GM12892 (cell line): ENCODE results near the gene CARD16. TPM values are rescaled to one million over a fixed set of nuclear protein-coding genes. Genes with fewer than 3 reads are reported as not detected.
"Not testable (repeated sequence)": the region's sequence is repeated elsewhere in the genome, so short reads cannot be mapped to it uniquely, and the experiment has no call there.

Experiments used
- DNase-seq: peaks from one replicate; pipeline ENCODE4 v3.0.0; 2011; ENCODE audit not compliant: insufficient read length
- FAIRE-seq: peaks from 2 replicates; lab custom pipeline; 2011; peaks lifted over from hg19 to GRCh38; lab: Jason Lieb, UNC
- POLR2A ChIP-seq: IDR thresholded peaks from 2 replicates; pipeline ENCODE4 v1.6.1; 2011; ENCODE audit warnings: low read depth, low read length, control low read depth
- POLR2AphosphoS5 ChIP-seq: IDR thresholded peaks from 2 replicates; pipeline ENCODE4 v1.6.1; 2011; ENCODE audit warnings: low read depth, low read length, control low read depth
- TAF1 ChIP-seq: IDR thresholded peaks from 2 replicates; pipeline ENCODE4 v1.6.1; 2011; ENCODE audit warnings: low read depth, mild to moderate bottlenecking, control low read depth, low read length, borderline replicate concordance
- polyA plus RNA-seq: library from polyadenylated mRNA; unstranded; fragments of >200 nt; gene quantifications from one replicate; pipeline ENCODE4 v1.2.1, GENCODE V29; 2012; ENCODE audit warnings: missing spikeins, inconsistent platforms; ENCODE audit not compliant: missing spikeins

The CARD16 gene
- polyA plus RNA-seq: 20.7 TPM

DNA sequence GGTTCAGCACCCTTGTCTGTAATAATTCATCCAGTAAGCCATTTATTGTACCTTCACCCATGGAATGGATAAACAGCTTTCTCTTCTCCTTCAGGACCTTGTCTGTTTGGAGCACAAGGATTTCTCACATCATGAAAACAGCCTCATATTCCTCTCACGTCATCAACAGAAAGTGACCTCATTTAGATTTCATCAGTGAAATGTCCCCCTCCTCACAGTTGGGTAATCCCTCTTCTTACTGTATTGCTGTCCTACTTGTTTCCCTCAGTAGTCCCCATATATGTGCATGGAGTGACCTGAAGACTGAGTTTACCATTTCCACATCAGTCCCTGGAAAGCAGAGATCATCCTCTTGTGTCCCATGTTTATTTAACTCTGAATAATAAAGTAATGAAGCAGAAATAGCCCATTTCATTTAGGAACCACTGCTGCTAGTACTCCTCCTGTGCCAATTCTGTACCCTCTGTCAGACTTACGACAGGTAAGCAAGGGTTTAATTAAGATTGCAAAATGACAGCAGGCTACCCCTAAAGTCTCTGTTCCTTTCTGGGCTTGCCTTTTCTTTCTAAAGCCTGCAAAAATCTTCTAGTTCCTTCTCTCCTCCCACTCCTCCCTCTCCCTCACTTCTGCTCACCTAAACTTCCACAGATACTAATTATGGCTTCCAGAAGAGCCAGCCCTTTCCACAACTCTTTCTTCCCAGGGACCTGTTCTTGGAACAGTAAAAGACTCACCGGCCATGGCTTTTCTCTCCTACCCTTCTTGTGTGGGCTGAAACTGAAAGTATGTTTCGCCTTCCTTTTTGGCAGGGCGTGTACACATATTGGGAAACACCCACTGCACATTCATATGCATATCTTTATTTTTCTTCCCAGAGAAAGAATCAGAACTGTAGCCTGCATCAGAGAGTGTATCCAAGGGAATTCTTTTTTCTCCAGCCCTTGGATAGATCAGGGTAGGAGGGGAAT is at the start of gene CARD16:
Gene CARD16, minus strand, starts transcription at position 779 of the 968 bp plus-strand sequence. Its CDS starts 38 bp downstream, at position 741.
- not testable (repeated sequence) for DNase-seq
- peak; percentile 96 for FAIRE-seq

DNA sequence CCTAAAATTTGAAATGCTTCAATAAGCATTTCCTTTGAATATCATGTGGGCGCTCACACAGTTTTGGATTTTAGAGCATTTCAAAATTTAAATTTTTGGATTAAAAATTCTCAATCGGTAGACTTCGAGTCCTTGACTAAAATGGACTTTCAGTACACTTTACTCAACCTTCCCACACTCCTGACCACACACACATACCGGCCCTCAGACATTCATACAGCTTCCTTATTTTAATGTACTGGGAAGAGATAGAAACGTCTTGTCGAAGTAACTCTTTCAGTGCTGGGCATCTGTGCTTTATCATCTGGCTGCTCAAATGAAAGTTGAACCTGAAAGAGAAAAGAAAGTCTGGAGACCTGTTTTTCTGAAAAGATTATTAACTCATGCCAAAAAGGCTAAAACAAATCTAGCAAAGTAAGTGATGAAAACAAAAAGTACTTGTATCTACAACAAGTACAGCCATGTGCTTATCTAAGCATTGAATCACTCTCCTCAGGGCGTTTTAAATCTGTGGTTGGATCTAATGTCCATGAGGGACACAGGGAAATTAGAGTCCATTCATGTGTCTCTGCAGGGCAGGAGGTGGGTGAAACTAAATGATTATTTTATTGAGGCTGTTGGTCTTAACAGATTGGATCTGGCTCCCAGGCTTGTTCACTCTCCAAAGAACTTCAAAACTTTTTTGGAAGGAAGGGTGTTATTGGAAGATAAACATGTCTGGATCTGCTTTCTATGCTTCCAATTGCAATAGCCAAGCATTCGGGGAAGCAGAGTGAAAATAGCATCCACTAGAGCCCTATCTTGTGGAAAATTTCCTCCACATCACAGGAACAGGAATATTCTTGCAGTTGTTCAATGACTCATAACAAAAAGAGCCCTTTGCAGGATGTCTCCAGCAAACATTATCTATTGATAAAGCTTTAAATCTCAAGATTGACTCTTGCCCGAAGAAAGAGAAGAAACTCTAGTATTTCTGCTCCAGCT is 47.4 kb upstream of the CARD16 start:
- FAIRE-seq (no peak), DNase-seq (no peak)
- TF ChIP-seq POLR2AphosphoS5: no peak
- no peak for TF ChIP-seq TAF1
- TF ChIP-seq POLR2A: no peak

DNA sequence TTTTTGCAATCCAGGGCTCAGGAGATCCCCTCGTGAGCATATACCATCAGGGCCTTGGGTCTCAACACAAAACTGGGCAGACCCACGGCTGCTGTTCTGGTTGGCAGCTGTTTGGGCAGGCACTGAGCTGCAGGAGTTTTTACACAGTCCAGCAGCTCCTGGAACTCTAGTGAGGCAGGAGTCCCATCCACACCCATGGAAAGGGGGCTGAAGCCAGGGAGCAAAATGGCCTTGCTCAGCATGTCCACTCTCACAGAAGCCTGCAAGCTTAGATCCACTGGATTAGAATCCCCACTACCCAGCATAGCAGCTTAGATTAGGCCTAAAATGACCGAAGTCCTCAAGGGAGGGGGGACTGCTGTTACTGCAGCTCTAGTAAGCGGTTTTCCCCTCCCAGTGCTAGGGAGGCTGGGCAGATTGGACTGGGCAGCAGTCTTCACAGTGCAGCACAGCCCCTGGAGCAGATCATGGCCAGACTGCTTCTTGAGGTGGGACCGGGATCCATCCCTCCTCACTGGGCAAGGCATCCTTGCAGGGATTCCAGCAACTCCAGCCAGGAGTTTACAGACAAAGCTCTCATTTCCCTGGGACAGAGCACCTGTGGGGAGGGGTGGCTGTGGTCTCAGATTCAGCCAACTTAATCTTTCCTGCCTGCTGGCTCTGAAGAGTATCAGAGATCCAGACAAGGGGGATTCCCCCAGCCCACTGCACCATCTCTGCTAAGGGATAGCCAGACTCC is 36.4 kb upstream of the CARD16 start:
- no peak for DNase-seq
- no peak for FAIRE-seq
- TF ChIP-seq POLR2A (no peak), POLR2AphosphoS5 (no peak), TAF1 (no peak)

DNA sequence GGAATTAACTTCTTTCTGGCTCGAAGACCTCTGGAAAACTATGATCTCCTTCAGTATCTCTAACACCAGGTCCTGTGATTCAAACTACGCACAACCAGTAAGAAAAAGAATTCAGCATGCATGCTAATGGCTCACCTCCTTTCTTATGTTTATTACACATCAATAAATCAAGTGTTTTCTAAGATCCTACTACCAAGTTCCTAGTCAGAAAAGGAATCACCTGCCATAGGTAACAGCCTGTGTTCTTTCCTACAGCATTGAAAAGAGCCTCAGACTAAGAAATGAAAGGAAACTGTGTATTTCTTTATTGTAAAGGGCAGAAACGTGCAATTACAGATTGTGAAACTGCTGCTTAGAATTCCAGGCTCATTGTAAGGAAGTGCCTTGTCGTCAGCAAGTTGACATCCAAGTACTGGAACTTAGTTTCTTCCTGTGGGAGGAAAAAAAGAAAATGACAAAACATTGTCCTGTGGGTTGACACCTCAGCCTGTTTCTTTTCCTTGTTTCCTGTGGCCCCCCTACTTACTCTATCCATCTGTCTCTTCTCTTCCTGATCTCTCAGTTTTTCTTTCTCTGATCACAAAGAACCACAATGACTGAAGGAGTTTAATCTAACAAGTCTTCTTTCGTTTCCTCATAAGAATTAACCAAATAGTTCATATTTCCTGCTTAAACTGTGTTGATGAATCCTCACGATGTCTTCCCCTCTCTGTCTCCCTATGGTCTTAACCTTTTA is 35.2 kb upstream of the CARD16 start:
- DNase-seq, FAIRE-seq: not testable (repeated sequence)

DNA sequence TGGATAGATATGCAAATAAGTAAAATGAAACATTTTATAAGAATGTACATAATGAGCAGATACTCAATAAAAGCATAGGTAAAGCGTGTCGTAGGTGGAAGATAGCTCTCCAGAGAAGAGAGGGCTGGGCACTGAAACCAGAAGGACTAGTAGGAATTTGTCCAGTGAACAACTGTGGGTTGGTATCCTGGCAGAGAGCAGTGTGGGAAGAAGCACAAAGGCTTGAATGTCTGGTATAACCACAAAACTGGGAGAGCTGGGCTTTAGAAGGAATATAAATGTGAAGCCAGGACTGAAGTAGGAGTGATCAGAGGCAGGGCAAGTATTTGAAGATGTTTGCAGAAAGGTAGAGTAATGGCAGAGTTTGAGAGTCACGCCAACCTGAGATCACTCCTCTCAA is 33.1 kb upstream of the CARD16 start:
- TF ChIP-seq TAF1 (no peak), POLR2AphosphoS5 (no peak), POLR2A (no peak)
- no peak for FAIRE-seq
- DNase-seq: no peak

DNA sequence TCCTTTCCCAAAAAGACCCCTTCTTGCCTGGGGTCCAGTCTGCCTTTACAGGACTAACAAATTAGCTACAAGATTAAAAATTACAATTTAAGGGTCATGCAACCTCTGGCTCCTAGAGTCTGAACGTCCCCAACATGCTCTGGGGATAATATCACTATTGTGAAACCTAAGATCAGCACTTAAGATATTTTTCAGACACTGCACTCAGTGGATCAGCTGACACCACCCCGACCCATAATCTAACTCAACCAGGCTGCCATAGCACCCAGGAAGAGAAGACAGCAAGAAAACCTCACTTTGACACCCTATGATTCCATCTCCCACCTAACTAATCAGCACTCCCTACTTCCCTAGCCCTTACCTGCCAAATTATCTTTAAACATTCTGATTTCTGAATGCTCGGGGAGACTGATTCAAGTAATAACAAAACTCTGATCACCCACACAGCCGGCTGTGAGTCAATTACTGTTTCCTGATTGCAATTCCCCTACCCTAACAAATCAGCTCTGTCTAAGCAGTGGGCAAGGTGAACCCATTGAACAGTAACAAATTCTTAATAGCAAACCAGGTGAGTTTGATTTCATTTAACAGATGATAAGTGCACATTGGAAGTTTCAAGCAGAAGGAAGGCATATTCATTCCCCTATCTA is 32.1 kb upstream of the CARD16 start:
- not testable (repeated sequence) for DNase-seq, FAIRE-seq

DNA sequence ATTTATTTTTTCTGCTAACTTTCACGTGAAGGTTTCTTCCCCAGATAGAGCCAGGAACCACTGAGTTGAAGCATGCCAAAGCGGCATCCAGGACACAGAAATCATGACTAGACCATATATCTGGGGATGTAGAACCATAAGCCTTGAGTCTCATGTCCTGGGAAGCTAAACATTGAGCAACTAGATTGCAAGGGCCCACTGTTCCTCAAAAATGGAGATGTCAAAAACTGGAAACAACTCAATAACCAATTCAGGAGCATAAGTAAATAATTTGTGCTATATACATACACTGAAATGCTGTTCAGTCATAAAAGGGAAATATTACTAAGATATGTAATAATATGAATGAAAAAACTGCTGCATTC is 29.0 kb upstream of the CARD16 start:
- DNase-seq (no peak), FAIRE-seq (no peak)
- TF ChIP-seq TAF1 (no peak), POLR2AphosphoS5 (no peak), POLR2A (no peak)

DNA sequence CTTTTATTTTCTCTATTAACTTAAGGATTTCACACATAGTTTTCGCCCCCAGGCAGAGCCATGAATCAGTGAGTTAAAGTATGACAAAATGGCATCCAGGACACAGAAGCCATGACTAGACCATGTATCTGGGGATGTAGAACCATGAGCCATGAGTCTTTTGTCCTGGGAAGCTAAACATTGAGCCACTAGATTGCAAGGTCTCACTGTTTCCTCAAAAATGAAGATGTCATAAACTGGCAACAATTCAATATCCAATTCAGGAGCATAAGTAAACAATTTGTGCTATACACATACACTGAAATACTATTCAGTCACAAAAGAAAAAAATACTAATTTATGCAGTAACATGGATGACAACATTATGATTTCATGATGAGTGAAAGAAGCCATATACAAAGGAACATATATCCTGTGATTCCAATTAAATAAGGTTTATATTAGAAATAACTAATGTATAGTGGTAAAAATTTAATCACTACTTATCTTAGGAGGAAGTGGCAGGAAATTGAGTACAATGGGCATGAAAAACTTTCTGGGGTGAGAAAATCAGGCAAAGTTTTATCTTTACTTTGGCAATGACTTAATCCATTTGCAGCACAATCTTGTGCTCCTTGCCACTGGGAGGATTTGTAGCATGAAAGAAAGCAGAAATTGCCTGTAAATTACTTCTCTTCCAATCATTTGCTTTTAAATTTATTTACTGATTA is 28.5 kb upstream of the CARD16 start:
- FAIRE-seq: peak; percentile 24
- no peak for DNase-seq
- TF ChIP-seq POLR2A (no peak), POLR2AphosphoS5 (no peak)

DNA sequence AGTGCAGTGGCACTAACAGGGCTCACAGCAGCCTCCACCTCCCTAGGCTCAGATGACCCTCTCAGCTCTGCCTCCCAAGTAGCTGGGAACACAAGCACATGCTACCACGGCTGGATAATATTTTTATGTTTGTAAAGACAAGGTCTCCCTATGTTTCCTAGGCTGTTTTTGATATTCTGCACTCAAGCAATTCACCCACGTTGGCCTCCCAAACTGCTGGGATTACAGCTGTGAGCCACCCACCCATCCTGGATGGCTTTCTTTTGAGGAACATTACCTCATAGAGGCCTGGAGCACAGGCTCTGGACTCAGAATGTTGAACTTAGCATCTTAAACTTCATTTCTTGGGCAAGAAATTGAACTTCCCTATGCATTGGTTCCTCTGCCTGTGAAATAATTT is 26.9 kb upstream of the CARD16 start:
- FAIRE-seq, DNase-seq: not testable (repeated sequence)

DNA sequence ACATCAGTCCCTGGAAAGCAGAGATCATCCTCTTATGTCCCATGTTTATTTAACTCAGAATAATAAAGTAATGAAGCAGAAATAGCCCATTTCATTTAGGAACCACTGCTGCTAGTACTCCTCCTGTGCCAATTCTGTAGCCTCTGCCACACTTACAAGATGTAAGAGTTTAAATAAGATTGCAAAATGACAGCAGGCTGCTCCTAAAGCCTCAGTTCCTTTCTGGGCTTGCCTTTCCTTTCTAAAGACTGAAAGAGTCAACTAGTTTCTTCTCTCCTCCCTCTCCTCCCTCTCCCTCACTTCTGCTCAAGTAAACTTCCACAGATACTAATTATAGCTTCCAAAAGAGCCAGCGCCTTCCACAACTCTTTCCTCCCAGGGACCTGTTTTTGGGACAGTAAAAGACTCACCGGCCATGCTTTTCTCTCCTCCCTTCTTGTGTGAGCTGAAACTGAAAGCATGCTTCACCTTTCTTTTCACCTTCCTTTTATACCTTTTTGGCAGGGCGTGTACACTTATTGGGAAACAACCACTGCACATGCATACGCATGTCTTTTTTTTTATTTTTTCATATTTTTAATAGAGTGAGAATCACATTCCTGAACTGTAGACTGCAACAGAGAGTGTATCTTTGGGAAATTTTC is 26.1 kb upstream of the CARD16 start:
- DNase-seq (no peak), FAIRE-seq (no peak)
- no peak for TF ChIP-seq POLR2A
- no peak for TF ChIP-seq POLR2AphosphoS5
- no peak for TF ChIP-seq TAF1

DNA sequence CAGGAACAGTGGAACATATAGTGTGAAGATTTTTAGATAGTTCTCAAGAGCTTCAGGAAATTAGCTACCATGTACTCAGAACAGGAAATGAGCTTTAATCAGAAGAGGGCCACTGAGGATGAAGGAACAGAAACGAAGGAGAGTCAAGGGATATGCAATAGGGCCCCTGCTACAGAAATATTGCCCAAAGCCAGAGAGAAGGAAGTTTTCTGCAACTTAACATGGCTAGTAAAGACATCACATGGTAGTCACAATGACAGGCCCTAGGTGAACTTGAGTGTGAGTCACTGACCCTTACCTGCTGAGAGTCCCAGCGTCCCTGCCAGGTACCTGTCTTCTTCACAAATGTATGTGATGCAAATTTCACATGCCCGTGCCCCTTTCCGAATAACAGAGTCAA is 25.2 kb upstream of the CARD16 start:
- TF ChIP-seq POLR2AphosphoS5 (no peak), TAF1 (no peak), POLR2A (no peak)
- DNase-seq (no peak), FAIRE-seq (no peak)

DNA sequence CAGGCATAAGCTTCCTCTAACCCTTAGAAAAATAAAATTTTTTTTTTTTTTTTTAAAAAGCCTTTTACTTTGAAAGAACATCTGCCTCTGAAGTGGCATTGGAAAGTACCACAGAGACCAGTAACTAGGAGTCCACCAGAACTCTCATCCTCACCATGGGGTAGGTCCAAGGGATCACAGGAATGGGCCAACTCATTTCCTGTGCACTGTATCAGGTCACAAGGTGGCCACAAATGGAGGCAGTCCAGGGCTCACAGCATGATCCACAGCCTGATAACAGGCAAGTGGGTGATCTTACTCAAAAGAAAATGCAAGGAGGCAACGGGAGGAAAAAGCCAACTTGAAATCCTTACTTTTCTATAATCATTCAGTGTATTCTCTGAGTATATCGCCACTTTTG is 24.6 kb upstream of the CARD16 start:
- FAIRE-seq, DNase-seq: not testable (repeated sequence)

DNA sequence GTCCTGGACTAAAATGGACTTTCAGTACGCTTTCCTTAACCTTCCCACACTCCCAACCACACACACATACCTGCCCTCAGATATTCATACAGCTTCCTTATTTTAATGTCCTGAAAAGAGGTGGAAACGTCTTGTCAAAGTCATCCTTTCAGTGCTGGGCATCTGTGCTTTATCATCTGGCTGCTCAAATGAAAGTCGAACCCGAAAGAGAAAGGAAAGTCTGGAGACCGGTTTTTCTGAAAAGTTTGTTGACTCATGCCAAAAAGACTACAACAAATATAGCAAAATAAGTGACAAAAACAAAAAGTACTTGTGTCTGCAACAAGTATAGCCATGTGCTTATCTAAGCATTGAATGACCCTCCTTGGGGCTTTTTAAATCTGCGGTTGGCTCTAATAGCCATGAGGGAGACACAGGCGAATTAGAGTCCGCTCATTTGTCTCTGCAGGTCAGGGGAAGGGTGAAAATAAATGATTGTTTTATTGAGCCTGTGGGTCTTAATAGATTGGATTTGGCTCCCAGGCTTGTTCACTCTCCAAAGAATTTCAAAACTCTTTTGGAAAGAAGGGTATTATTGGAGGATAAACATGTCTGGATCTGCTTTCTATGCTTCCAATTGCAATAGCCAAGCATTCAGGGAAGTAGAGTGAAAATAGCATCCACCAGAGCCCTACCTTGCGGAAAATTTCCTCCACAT is 18.3 kb upstream of the CARD16 start:
- not testable (repeated sequence) for DNase-seq, FAIRE-seq
